ENCODE measurements around the gene FAAP20.

- TF ChIP-seq POLR2A (IDR thresholded peaks at IDR 0.05; ENCODE audit: low read depth, low read length) (no peak), SPI1 (IDR thresholded peaks at IDR 0.05; ENCODE audit: low read depth, low read length) (no peak), TAF1 (IDR thresholded peaks at IDR 0.05; ENCODE audit: low read depth, low read length) (no peak), PAX5 (IDR thresholded peaks at IDR 0.05; ENCODE audit: insufficient read depth, low read length, severe bottlenecking) (no peak)
Observed at GRCh38 chr1:2192031-2192995, 2.3 kb downstream of the FAAP20 start.

Measured in GM12891 (cell line).